ENCODE results near the gene NLGN1.

GRCh38 chr3:174060431-174060830, 662.9 kb downstream of the NLGN1 start:
- TF ChIP-seq REST (IDR thresholded peaks at IDR 0.05; ENCODE audit: insufficient read depth in 1 of 2, low read depth in 2 of 2, low read length in 1 of 2) (no peak), CTCF (IDR thresholded peaks at IDR 0.05) (no peak)

All from Panc1 (cell line).